HFF-Myc (cell line): ENCODE measurements around the gene EXO1.
A peak's percentile ranks its signal among the peaks of the same experiment; 100 is the strongest.
"Not testable (repeated sequence)": the region's sequence is repeated elsewhere in the genome, so short reads cannot be mapped to it uniquely, and the experiment has no call there.

Experiments
- DNase-seq: peaks from one replicate; pipeline ENCODE4 v3.0.0-alpha.2; 2011; ENCODE audit warnings: low read depth; ENCODE audit errors: extremely low read depth
- H3K4me3 ChIP-seq: replicated peaks from 2 replicates; pipeline ENCODE4 v1.5.1; 2011; ENCODE audit warnings: low read depth, mild to moderate bottlenecking, control low read depth, low read length
- TF ChIP-seq, protein P1 (sequence below): IDR thresholded peaks from 2 replicates; pipeline ENCODE4 v1.5.1; 2012; ENCODE audit warnings: mild to moderate bottlenecking, low read depth, low read length, control low read depth; ENCODE audit errors: missing control alignments

EXO1 gene

DNA sequence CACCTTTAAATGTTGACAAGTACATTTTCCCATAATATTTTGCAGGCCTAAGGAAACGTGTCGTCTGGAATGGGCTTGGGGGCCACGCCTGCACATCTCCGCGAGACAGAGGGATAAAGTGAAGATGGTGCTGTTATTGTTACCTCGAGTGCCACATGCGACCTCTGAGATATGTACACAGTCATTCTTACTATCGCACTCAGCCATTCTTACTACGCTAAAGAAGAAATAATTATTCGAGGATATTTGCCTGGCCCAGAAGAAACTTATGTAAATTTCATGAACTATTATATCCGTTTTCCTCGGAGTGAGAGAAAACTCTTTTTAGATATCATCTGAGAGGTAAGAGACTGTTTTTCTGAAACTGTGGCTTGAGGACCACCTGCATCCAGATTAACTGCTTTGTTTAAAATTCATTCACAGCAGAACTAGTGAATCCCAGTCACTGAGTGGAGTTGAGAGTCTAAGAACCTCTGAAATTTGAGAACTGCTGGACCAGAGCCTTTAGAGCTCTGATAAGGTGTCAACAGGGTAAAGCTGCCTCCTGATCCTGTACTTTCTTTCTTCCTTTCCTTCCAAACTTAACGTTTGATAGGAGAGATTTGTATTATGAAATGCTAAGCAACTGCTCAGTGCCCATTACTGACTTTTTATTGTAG, 811 bp downstream of the EXO1 start:
- peak overlapping the region; percentile 88 for H3K4me3 ChIP-seq
- DNase-seq = no peak
- TF ChIP-seq, protein P1, sequence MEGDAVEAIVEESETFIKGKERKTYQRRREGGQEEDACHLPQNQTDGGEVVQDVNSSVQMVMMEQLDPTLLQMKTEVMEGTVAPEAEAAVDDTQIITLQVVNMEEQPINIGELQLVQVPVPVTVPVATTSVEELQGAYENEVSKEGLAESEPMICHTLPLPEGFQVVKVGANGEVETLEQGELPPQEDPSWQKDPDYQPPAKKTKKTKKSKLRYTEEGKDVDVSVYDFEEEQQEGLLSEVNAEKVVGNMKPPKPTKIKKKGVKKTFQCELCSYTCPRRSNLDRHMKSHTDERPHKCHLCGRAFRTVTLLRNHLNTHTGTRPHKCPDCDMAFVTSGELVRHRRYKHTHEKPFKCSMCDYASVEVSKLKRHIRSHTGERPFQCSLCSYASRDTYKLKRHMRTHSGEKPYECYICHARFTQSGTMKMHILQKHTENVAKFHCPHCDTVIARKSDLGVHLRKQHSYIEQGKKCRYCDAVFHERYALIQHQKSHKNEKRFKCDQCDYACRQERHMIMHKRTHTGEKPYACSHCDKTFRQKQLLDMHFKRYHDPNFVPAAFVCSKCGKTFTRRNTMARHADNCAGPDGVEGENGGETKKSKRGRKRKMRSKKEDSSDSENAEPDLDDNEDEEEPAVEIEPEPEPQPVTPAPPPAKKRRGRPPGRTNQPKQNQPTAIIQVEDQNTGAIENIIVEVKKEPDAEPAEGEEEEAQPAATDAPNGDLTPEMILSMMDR = no peak

DNA sequence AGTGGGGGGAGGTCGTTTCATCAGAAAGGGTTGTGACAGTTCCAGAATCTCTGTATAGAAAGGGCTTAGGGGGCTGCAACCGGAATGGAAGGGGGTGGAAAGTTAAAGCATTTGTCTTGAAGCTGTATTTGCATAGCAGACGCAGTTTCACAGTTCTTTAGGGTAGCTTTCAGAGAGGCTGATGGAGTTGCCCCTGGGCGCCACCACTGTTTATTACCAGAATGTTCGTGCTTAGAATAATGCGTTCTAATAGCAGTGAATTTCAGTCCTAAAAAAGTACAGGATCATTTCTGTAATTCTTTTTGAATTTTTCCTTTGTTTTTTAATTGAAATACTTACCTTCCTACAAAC, 1.3 kb downstream of the EXO1 start:
- TF ChIP-seq, protein P1 = no peak
- no peak for DNase-seq
- peak overlapping the region; percentile 88 for H3K4me3 ChIP-seq

DNA sequence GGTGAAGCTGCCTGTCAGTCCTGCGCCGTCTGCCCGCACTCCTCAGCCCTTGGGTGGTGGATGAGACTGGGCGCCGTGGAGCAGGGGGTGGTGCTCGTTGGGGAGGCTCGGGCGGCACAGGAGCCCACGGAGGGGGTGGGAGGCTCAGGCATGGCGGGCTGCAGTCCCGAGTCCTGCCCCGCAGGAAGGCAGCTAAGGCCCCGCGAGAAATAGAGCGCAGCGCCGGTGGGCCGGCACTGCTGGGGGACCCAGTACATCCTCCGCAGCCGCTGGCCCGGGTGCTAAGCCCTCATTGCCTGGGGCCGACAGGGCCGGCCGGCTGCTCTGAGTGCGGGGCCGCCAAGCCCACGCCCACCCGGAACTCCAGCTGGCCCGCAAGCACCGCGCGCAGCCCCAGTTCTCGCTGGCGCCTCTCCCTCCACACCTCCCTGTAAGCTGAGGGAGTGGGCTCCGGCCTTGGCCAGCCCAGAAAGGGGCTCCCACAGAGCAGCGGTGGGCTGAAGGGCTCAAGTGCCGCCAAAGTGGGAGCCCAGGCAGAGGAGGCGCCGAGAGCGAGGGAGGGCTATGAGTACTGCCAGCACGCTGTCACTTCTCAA, 7.6 kb downstream of the EXO1 start:
- DNase-seq, H3K4me3 ChIP-seq: not testable (repeated sequence)

DNA sequence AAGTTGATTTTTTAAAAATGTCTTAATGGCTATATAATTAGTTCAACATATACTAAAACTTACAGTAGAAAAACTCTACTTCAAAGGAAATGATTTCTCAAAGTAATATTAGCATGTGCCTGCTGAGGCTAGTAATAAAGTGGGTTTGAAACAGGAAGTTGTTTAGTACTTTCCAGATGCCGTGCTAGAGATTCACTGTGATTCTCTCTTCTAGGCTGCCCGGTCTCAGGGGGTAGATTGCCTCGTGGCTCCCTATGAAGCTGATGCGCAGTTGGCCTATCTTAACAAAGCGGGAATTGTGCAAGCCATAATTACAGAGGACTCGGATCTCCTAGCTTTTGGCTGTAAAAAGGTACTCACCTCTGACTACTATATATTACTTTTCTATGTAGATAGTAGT, 9.1 kb downstream of the EXO1 start:
- no peak overlapping the region for H3K4me3 ChIP-seq
- TF ChIP-seq, protein P1 = no peak
- peak; percentile 30 for DNase-seq

DNA sequence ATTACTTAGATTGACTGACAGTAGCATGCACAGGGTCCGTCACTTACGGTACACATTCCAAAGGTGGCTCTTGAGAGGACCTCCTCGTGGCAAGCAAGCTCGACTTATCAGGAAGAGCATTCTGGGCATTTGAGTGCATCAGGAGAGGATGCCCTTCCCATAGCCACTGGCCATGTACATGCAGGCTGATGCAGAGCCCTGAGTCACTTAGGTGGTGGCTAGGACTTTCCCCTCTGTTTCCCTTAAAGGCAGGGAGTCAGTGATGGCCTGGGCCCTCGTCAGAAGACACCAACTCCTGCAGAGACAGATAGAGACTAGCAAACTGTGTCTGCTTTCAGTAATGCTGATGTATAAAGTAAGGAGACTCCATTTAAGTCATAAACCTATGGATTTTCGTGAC, 12.9 kb downstream of the EXO1 start:
- DNase-seq = no peak
- H3K4me3 ChIP-seq = no peak overlapping the region
- TF ChIP-seq, protein P1 = no peak

DNA sequence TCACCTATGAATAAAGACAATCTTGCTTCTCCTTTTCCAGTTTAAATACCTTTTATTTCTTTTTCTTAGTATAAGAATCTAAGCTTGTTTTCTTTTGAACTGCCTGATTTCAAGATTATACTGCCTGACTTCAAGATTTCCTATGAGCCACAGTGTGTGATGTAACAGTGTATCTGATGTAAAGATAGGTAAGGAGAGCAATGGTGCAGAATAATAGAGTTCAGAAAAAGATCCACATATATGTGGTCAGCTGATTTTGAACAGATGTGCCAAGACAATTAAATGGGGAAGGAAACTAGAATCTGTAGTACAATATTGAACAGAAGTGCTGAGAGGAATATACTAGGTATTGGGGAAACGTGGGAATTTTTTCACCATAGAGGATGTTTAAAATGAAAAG, 21.0 kb downstream of the EXO1 start:
- no peak for DNase-seq
- H3K4me3 ChIP-seq = no peak overlapping the region
- TF ChIP-seq, protein P1 = no peak

DNA sequence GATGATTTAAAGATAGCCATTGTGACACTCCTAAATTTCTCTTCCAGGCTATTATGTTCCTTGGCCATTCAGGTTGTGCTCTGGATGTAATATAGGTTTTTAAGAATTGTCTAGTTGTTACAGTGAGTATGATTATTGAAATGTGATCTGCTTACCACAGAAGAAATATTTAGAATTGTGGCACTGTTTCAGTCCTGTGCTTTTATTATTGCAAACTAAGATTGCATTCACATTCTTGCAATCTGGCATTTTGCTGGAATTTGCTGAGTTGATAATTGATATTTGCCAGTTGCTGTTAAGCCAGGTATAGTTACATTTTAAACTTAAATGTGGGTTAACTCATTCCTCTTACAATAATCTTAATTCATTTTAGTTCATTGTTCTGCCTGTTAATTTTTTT, 22.3 kb downstream of the EXO1 start:
- TF ChIP-seq, protein P1 = no peak
- H3K4me3 ChIP-seq = no peak overlapping the region
- DNase-seq = no peak
